Liver (tissue), 9 donors: ENCODE data around the gene HOXB8. TPM values are rescaled to one million over a fixed set of nuclear protein-coding genes. Genes with fewer than 3 reads are reported as not detected.

ENCODE experiments used
- DNase-seq: peaks from one replicate; pipeline ENCODE4 v3.0.0-alpha.2; 2017; ENCODE audit warnings: low spot score
- H3K27ac ChIP-seq, 2 donors: one replicate each; pipeline ENCODE4 v1.7.0; 2013; ENCODE audit warnings: inconsistent platforms in 2 of 2, low read length in 2 of 2, control low read depth in 1 of 2, low read depth in 1 of 2, mild to moderate bottlenecking in 1 of 2
- H3K27me3 ChIP-seq, 4 donors: one replicate each; pipeline versions ENCODE4 v1.6.1 to v1.7.0; 2013; ENCODE audit warnings: low read length in 3 of 4, inconsistent platforms in 1 of 4, mild to moderate bottlenecking in 1 of 4, moderate library complexity in 1 of 4; ENCODE audit not compliant: control insufficient read depth in 4 of 4, insufficient read depth in 4 of 4
- H3K36me3 ChIP-seq, 4 donors: one replicate each; pipeline versions ENCODE4 v1.6.1 to v1.7.0; 2013; ENCODE audit warnings: low read length in 3 of 4, mild to moderate bottlenecking in 3 of 4, low read depth in 1 of 4, moderate library complexity in 1 of 4; ENCODE audit not compliant: control insufficient read depth in 4 of 4, insufficient read depth in 3 of 4
- H3K4me1 ChIP-seq, 4 donors: one replicate each; pipeline versions ENCODE4 v1.6.1 to v1.7.0; 2013; ENCODE audit warnings: low read length in 3 of 4, mild to moderate bottlenecking in 3 of 4, moderate library complexity in 1 of 4; ENCODE audit not compliant: control insufficient read depth in 4 of 4, insufficient read depth in 4 of 4
- H3K4me3 ChIP-seq, 3 donors: one replicate each; pipeline versions ENCODE4 v1.6.1 to v1.7.0; 2013; ENCODE audit warnings: low read length in 3 of 3, control low read depth in 1 of 3, low read depth in 1 of 3, mild to moderate bottlenecking in 1 of 3
- H3K9ac ChIP-seq, 2 donors: one replicate each; pipeline ENCODE4 v1.7.0; 2013; ENCODE audit warnings: low read length in 2 of 2, mild to moderate bottlenecking in 2 of 2, moderate library complexity in 2 of 2, control low read depth in 1 of 2, low read depth in 1 of 2
- H3K9me3 ChIP-seq, 4 donors: one replicate each; pipeline versions ENCODE4 v1.6.1 to v1.7.0; 2013; ENCODE audit warnings: low read length in 3 of 4; ENCODE audit not compliant: control insufficient read depth in 4 of 4
- ATF3 ChIP-seq: IDR thresholded peaks from 2 replicates; pipeline ENCODE4 v1.6.1; 2016; ENCODE audit warnings: antibody characterized with exemption
- CTCF ChIP-seq: fragments of 150-350 bp; IDR thresholded peaks from 2 replicates; pipeline ENCODE4 v1.5.1; 2017; ENCODE audit warnings: improper control_type of control experiment, low read depth, low read length; ENCODE audit not compliant: missing input control
- EGR1 ChIP-seq, 2 donors: IDR thresholded peaks; 2 replicates each; pipeline ENCODE4 v1.6.1; 2016 to 2018; ENCODE audit warnings: antibody characterized with exemption in 2 of 2, low read depth in 2 of 2
- GABPA ChIP-seq, 2 donors: IDR thresholded peaks in 1 of 2; conservative IDR thresholded peaks in 1 of 2; 2 replicates each; pipeline ENCODE4 v1.6.1; 2016; ENCODE audit warnings: antibody characterized with exemption in 2 of 2, mild to moderate bottlenecking in 1 of 2, moderate library complexity in 1 of 2
- HNF4A ChIP-seq, 2 donors: conservative IDR thresholded peaks; 2 replicates each; pipeline ENCODE4 v1.6.1; 2016; ENCODE audit warnings: antibody characterized with exemption in 2 of 2, mild to moderate bottlenecking in 2 of 2
- HNF4G ChIP-seq: IDR thresholded peaks from 2 replicates; pipeline ENCODE4 v1.6.1; 2016; ENCODE audit warnings: antibody characterized with exemption
- JUND ChIP-seq, 2 donors: IDR thresholded peaks; 2 replicates each; pipeline ENCODE4 v1.6.1; 2016; ENCODE audit warnings: antibody characterized with exemption in 2 of 2
- MAX ChIP-seq: IDR thresholded peaks from 2 replicates; pipeline ENCODE4 v1.6.1; 2016; ENCODE audit warnings: antibody characterized with exemption
- NR2F2 ChIP-seq: IDR thresholded peaks from 2 replicates; pipeline ENCODE4 v1.6.1; 2016; ENCODE audit warnings: antibody characterized with exemption
- RAD21 ChIP-seq, 2 donors: IDR thresholded peaks; 2 replicates each; pipeline ENCODE4 v1.6.1; 2016; ENCODE audit warnings: antibody characterized with exemption in 2 of 2, mild to moderate bottlenecking in 2 of 2
- REST ChIP-seq: IDR thresholded peaks from 2 replicates; pipeline ENCODE4 v1.6.1; 2016; ENCODE audit warnings: antibody characterized with exemption, mild to moderate bottlenecking
- RXRA ChIP-seq, 2 donors: IDR thresholded peaks; 2 replicates each; pipeline ENCODE4 v1.6.1; 2017 to 2018; ENCODE audit warnings: antibody characterized with exemption in 2 of 2, mild to moderate bottlenecking in 1 of 2
- SP1 ChIP-seq: IDR thresholded peaks from 2 replicates; pipeline ENCODE4 v1.6.1; 2018; ENCODE audit warnings: antibody characterized with exemption, mild to moderate bottlenecking
- WGBS: extraction: QIAGEN DNeasy Blood & Tissue Kit; methylation state at CpG from one replicate; pipeline ENCODE4 v1.1.7; 2013; 5-methylcytosine and 5-hydroxymethylcytosine counted together
- polyA plus RNA-seq, 2 donors: library from polyadenylated mRNA; stranded (reverse) in 1 of 2; unstranded in 1 of 2; fragments of 200-250 nt in 1 of 2; fragments of >200 nt in 1 of 2; fragmentation: Nextera tagmentation in 1 of 2; extraction: Ambion mirVana in 1 of 2; gene quantifications; one replicate each; pipeline versions ENCODE4 v1.2.1 to v1.2.3, GENCODE V29; 2013 to 2015
- total RNA-seq, 2 donors: library from RNA; depleted of rRNA; stranded (reverse); fragments of >200 nt; gene quantifications; one replicate each; pipeline ENCODE4 v1.2.3, GENCODE V29; 2014
- donor health status: healthy.
- donor health status: healthy.
- donor health status: healthy.
- donor health status: healthy.
- donor health status: healthy.

HOXB8 gene
- total and polyA plus RNA-seq, 4 donors, result not detected

GRCh38 chr17:48564188-48565021, 50.7 kb downstream of the HOXB8 start:
- Histone ChIP-seq H3K9me3 (no peaks in the 10 kb centered on the region), H3K36me3 (no peaks in the 10 kb centered on the region), H3K9ac (no peak overlapping the region), H3K27me3 (peaks cover 3 to 15% (median 8%) of the 10 kb centered on the region in 4 donors), H3K4me1 (peaks cover 0 to 2% (median 0%) of the 10 kb centered on the region in 4 donors), H3K27ac (peak overlapping the region; percentile 43 to 70), H3K4me3 (peak overlapping the region in 1 of 3 donors; percentile 31)
- 20% methylated on average over 73 of the region's 73 CpGs for WGBS
- DNase-seq, result no peak
- no peak for TF ChIP-seq GABPA (IDR thresholded peaks at IDR 0.05 in 1 of 2, conservative IDR thresholded peaks at IDR 0.05 in 1 of 2)
- TF ChIP-seq SP1, result no peak

- Histone ChIP-seq H3K9ac (no peak overlapping the region), H3K27me3 (peaks cover 3 to 15% (median 8%) of the 10 kb centered on the region in 4 donors), H3K36me3 (no peaks in the 10 kb centered on the region), H3K4me1 (peaks cover 0 to 2% (median 0%) of the 10 kb centered on the region in 4 donors), H3K4me3 (peak overlapping the region in 1 of 3 donors; percentile 31), H3K9me3 (no peaks in the 10 kb centered on the region), H3K27ac (peak overlapping the region in 1 of 2 donors; percentile 16)
- 24% methylated on average over 10 of the region's 10 CpGs for WGBS
- no peak for TF ChIP-seq JUND (IDR thresholded peaks at IDR 0.05)
- no peak for TF ChIP-seq GABPA (IDR thresholded peaks at IDR 0.05 in 1 of 2, conservative IDR thresholded peaks at IDR 0.05 in 1 of 2)
- no peak for TF ChIP-seq SP1
- TF ChIP-seq HNF4G, result no peak
- no peak for TF ChIP-seq ATF3
- no peak for DNase-seq
These were observed 51.3 kb downstream of the HOXB8 start for GRCh38 chr17:48563867-48564187.

GRCh38 chr17:48563385-48563838, 51.7 kb downstream of the HOXB8 start:
- H3K4me3 ChIP-seq, result peak overlapping the region in 1 of 3 donors; percentile 31
- TF ChIP-seq MAX (no peak), NR2F2 (no peak), GABPA (IDR thresholded peaks at IDR 0.05 in 1 of 2, conservative IDR thresholded peaks at IDR 0.05 in 1 of 2) (no peak), EGR1 (IDR thresholded peaks at IDR 0.05; ENCODE audit: low read depth in 2 of 2) (no peak), ATF3 (no peak)
- no peak for DNase-seq
- no peak overlapping the region for H3K27ac ChIP-seq
- no peaks in the 10 kb centered on the region for H3K36me3 ChIP-seq
- H3K9me3 ChIP-seq, result no peaks in the 10 kb centered on the region
- WGBS, result 35% methylated on average over 6 of the region's 6 CpGs
- H3K9ac ChIP-seq, result no peak overlapping the region
- H3K27me3 ChIP-seq, result peaks cover 3 to 15% (median 9%) of the 10 kb centered on the region in 4 donors
- peaks cover 0 to 2% (median 0%) of the 10 kb centered on the region in 4 donors for H3K4me1 ChIP-seq

GRCh38 chr17:48562934-48563333, 52.2 kb downstream of the HOXB8 start:
- Histone ChIP-seq H3K27ac (no peak overlapping the region), H3K36me3 (no peaks in the 10 kb centered on the region), H3K9me3 (no peaks in the 10 kb centered on the region), H3K9ac (no peak overlapping the region), H3K4me1 (peaks cover 0 to 2% (median 0%) of the 10 kb centered on the region in 4 donors), H3K4me3 (no peak overlapping the region), H3K27me3 (peaks cover 3 to 15% (median 9%) of the 10 kb centered on the region in 4 donors)
- WGBS, result 26% methylated on average over 5 of the region's 5 CpGs
- no peak for DNase-seq
- TF ChIP-seq HNF4G (no peak), REST (no peak), CTCF (no peak), ATF3 (no peak), JUND (IDR thresholded peaks at IDR 0.05) (no peak), EGR1 (IDR thresholded peaks at IDR 0.05; ENCODE audit: low read depth in 2 of 2) (no peak), RXRA (IDR thresholded peaks at IDR 0.05) (no peak), SP1 (no peak), RAD21 (IDR thresholded peaks at IDR 0.05) (no peak), HNF4A (conservative IDR thresholded peaks at IDR 0.05) (no peak), GABPA (IDR thresholded peaks at IDR 0.05 in 1 of 2, conservative IDR thresholded peaks at IDR 0.05 in 1 of 2) (no peak), NR2F2 (no peak)
